K562 (cell line): ENCODE measurements around the gene C10orf95. TPM values are rescaled to one million over a fixed set of nuclear protein-coding genes. Genes with fewer than 3 reads are reported as not detected.
A peak's percentile ranks its signal among the peaks of the same experiment; 100 is the strongest.

Source experiments
- ATAC-seq: fragments of 200-7000 bp; cut with Tn5 transposase; 3 replicates; pipeline ENCODE4 v1.9.1; 2020; ENCODE audit warnings: moderate library complexity
- BruUV-seq: library from RNA; stranded (reverse); fragments of 400-500 nt; replicated peaks from 2 replicates; lab custom pipeline; 2021; lab: Mats Ljungman, UMichigan
- CTCF ChIA-PET: fragments of 300-600 bp; formaldehyde crosslinking; extraction: SDS; loops from one replicate; lab custom pipeline; 2021; ENCODE audit warnings: low intra/inter-chr PET ratio; lab: Yijun Ruan, JAX
- POLR2A ChIA-PET: fragments of 300-600, 350-650 bp; sonication (Branson Sonifier 250); formaldehyde crosslinking; extraction: SDS; loops from one replicate; lab custom pipeline; 2021; ENCODE audit warnings: antibody characterized with exemption, inconsistent platforms; lab: Yijun Ruan, JAX
- DNase-seq, 4 experiments: peaks; one replicate each; pipeline versions ENCODE4 v3.0.0 to v3.0.0-alpha.2; 2011 to 2018; ENCODE audit warnings: low spot score in 3 of 4, mixed read lengths in 3 of 4; ENCODE audit errors: extremely low read depth in 1 of 4
- FAIRE-seq: peaks from 2 replicates; lab custom pipeline; 2011; peaks lifted over from hg19 to GRCh38; lab: Jason Lieb, UNC
- H2AFZ ChIP-seq: 2 replicates; pipeline ENCODE4 v1.6.0; 2011; ENCODE audit warnings: low read depth, low read length, control low read depth, inconsistent platforms
- H3K27ac ChIP-seq: fragments of 200-600 bp; 3 replicates; pipeline ENCODE4 v1.8.0; 2011; ENCODE audit warnings: low read depth, mild to moderate bottlenecking, control low read depth, inconsistent platforms, low read length, moderate library complexity, mixed read lengths; ENCODE audit errors: extremely low read depth
- H3K27me3 ChIP-seq, 2 experiments: fragments of 300-600 bp in 1 of 2; 2 replicates in 1 of 2; 3 replicates in 1 of 2; pipeline versions ENCODE4 v1.6.0 to v1.8.0; 2011; ENCODE audit warnings: inconsistent platforms in 2 of 2, low read length in 2 of 2, mild to moderate bottlenecking in 1 of 2, mixed read lengths in 1 of 2, moderate library complexity in 1 of 2; ENCODE audit not compliant: control insufficient read depth in 2 of 2, insufficient read depth in 2 of 2
- H3K36me3 ChIP-seq: fragments of 300-600 bp; 3 replicates; pipeline ENCODE4 v1.8.0; 2011; ENCODE audit warnings: mild to moderate bottlenecking, low read length, inconsistent platforms; ENCODE audit not compliant: control insufficient read depth, insufficient read depth
- H3K4me1 ChIP-seq, 2 experiments: fragments of 200-600 bp in 1 of 2; replicated peaks in 1 of 2; 2 replicates in 1 of 2; 3 replicates in 1 of 2; pipeline versions ENCODE4 v1.5.1 to v1.8.0; 2011; ENCODE audit warnings: inconsistent platforms in 2 of 2, low read length in 2 of 2, mild to moderate bottlenecking in 1 of 2, mixed read lengths in 1 of 2, moderate library complexity in 1 of 2; ENCODE audit not compliant: control insufficient read depth in 2 of 2, insufficient read depth in 2 of 2
- H3K4me2 ChIP-seq: 2 replicates; pipeline ENCODE4 v1.6.1; 2011; ENCODE audit warnings: low read length, control low read depth, inconsistent platforms, mixed read lengths; ENCODE audit not compliant: insufficient read depth
- H3K4me3 ChIP-seq: fragments of 200-600 bp; sonication (generic), shearing (Covaris generic); 2 replicates; pipeline ENCODE4 v1.5.1; 2016; ENCODE audit warnings: control low read depth, inconsistent platforms
- H3K79me2 ChIP-seq: fragments of 200-600 bp; 3 replicates; pipeline ENCODE4 v1.8.0; 2011; ENCODE audit warnings: low read length, inconsistent platforms; ENCODE audit not compliant: control insufficient read depth, insufficient read depth
- H3K9ac ChIP-seq, 2 experiments: 2 replicates each; pipeline versions ENCODE4 v1.6.0 to v1.6.1; 2011; ENCODE audit warnings: low read depth in 2 of 2, low read length in 2 of 2, control low read depth in 1 of 2, inconsistent platforms in 1 of 2, mild to moderate bottlenecking in 1 of 2, mixed read lengths in 1 of 2; ENCODE audit not compliant: insufficient read depth in 1 of 2
- H3K9me1 ChIP-seq: one replicate; pipeline ENCODE4 v1.6.0; 2011; ENCODE audit warnings: inconsistent platforms, mild to moderate bottlenecking, low read length, moderate library complexity; ENCODE audit not compliant: control insufficient read depth, insufficient read depth
- H3K9me3 ChIP-seq: replicated peaks from 2 replicates; pipeline ENCODE4 v1.5.1; 2011; ENCODE audit warnings: low read depth, low read length, inconsistent platforms; ENCODE audit not compliant: control insufficient read depth, insufficient read depth
- H4K20me1 ChIP-seq: replicated peaks from 2 replicates; pipeline ENCODE4 v1.6.1; 2011; ENCODE audit warnings: low read length, inconsistent platforms, mixed read lengths; ENCODE audit not compliant: control insufficient read depth, insufficient read depth
- BRCA1 ChIP-seq, 2 experiments: fragments of 450-650 bp in 1 of 2; sonication (generic) in 1 of 2; formaldehyde crosslinking in 1 of 2; IDR thresholded peaks; 2 replicates each; pipeline versions ENCODE4 v1.5.0 to v1.6.1; 2017 to 2020; ENCODE audit warnings: mild to moderate bottlenecking in 1 of 2, missing genetic modification reagents in 1 of 2
- MAZ ChIP-seq, 2 experiments: fragments of 450-650 bp in 1 of 2; sonication (generic) in 1 of 2; formaldehyde crosslinking; IDR thresholded peaks in 1 of 2; conservative IDR thresholded peaks in 1 of 2; 2 replicates each; pipeline versions ENCODE4 v1.4.0 to v1.5.0; 2020; ENCODE audit warnings: mild to moderate bottlenecking in 1 of 2, missing genetic modification reagents in 1 of 2
- RBBP5 ChIP-seq: fragments of 200-600 bp; sonication (generic); IDR thresholded peaks from 2 replicates; pipeline ENCODE4 v1.6.1; 2012; ENCODE audit warnings: borderline replicate concordance, mild to moderate bottlenecking, low read length, control low read depth, inconsistent platforms; ENCODE audit not compliant: insufficient read depth, poor library complexity, severe bottlenecking
- TCF3 ChIP-seq: sonication (generic); formaldehyde crosslinking; IDR thresholded peaks from 2 replicates; pipeline ENCODE4 v1.4.0; 2020; ENCODE audit warnings: mild to moderate bottlenecking, missing genetic modification reagents
- ZFPM2 ChIP-seq: fragments of 250-450 bp; sonication (Bioruptor Pico); IDR thresholded peaks from 2 replicates; pipeline ENCODE4 v1.5.1; 2022; ENCODE audit warnings: mild to moderate bottlenecking
- ZNF124 ChIP-seq: sonication (generic); formaldehyde crosslinking; IDR thresholded peaks from 2 replicates; pipeline ENCODE4 v1.8.1; 2022; ENCODE audit warnings: missing genetic modification reagents
- ZNF408 ChIP-seq: fragments of 250-450 bp; sonication (Bioruptor Pico); IDR thresholded peaks from 2 replicates; pipeline ENCODE4 v1.4.0; 2020; ENCODE audit warnings: low read depth, mild to moderate bottlenecking, moderate library complexity
- WGBS: fragments of 100-300 bp; shearing (Covaris generic); methylation state at CpG from one replicate; pipeline ENCODE4 v1.1.6; 2016; ENCODE audit warnings: low coverage, mixed read lengths; ENCODE audit not compliant: insufficient coverage; ENCODE audit errors: missing lambda C conversion rate; 5-methylcytosine and 5-hydroxymethylcytosine counted together
- in situ Hi-C: fragments of 300-500 bp; cut with MboI; formaldehyde crosslinking; loops from 4 replicates; pipeline ENCODE4 v1.15.0; 2018; ENCODE audit warnings: inconsistent platforms, mixed read lengths
- intact Hi-C: fragments of 100-400 bp; cut with micrococcal nuclease; formaldehyde crosslinking; loops from 2 replicates; pipeline ENCODE4 v1.14.2; 2022
- polyA plus RNA-seq, 8 experiments: library from polyadenylated mRNA; depleted of rRNA in 4 of 8; stranded (reverse) in 5 of 8; unstranded in 3 of 8; fragments of >200 nt; fragmentation: Nextera tagmentation in 2 of 8; fragmentation: Illumina TruSeq in 1 of 8; extraction: Ambion mirVana in 2 of 8; extraction: Trizol in 1 of 8; gene quantifications; 2 replicates each; pipeline versions ENCODE4 v1.2.1 to v1.2.3, GENCODE V29; 2011 to 2014; ENCODE audit warnings: inconsistent platforms in 1 of 8, missing spikeins in 1 of 8
- total RNA-seq, 7 experiments: library from RNA; depleted of rRNA in 6 of 7; stranded (reverse); fragments of >200 nt in 6 of 7; fragmentation: Illumina TruSeq in 2 of 7; extraction: Trizol in 2 of 7; gene quantifications; 2 replicates each; pipeline versions ENCODE4 v1.2.1 to v1.2.3, GENCODE V29; 2011 to 2021; ENCODE audit warnings: low replicate concordance in 1 of 7
- TF ChIP-seq, protein P1 (sequence below): fragments of 450-650 bp; formaldehyde crosslinking; IDR thresholded peaks from 2 replicates; pipeline ENCODE4 v1.4.0; 2020; ENCODE audit warnings: mild to moderate bottlenecking

The C10orf95 gene
- total and polyA plus RNA-seq, 9 of the 15 experiments (the other 6 are each of a cell fraction or from before 2014, with no cell fraction given), result 0.03 to 0.41 (median 0.17) TPM; not detected in 1

DNA sequence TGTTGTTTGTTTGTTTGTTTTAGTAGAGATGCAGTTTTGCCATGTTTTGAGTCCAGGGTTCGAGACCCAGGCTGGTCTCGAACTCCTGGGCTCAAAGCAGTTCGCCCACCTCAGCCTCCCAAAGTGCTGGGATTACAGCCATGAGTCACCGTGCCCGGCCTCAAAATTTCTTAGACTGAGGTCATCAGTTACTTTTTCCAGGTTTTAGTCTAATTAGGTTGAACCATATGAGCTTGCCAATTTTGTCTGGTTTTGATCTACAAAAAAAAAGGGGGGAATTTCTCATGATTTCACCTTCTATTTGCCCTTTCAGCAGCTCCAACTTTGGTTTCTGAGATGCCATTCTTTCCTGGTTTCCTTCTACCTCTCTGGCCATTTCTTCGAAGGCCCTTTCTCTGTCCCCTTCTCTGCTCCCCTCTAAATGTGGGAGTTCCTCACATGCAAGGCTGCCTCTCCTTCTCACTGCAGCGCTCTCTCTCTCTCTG, 24.5 kb downstream of the C10orf95 start (continued):
- no peak for TF ChIP-seq RBBP5

DNA sequence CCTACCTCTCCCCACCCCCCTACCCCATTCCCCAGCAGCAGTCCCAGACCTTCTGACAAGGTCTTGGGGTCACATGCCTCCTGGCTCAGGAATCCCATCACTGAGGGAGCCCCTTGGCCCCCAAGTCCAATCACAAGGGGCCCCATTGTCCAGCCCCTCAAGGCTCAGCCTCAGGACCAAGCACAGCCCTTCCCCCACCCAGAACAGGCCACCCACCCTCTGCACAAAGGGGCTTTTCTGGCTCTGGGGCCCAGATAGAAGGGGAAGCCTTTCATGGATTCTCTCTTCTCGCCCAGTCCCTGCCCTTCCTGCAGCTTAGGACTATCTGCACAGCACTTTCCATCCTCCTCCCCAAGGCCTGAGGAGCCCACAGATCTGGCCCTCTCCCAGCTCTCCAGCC, 25.9 kb downstream of the C10orf95 start:
- CTCF ChIA-PET, result no interaction called here
- Histone ChIP-seq H2AFZ (no peak overlapping the region), H3K27me3 (no peaks in the 10 kb centered on the region), H3K27ac (no peak overlapping the region), H3K9ac (0 out of 4 replicates have a peak overlapping the region, but pooled peaks of 1 of the 2 experiments have one; percentile 58), H3K9me1 (no peaks in the 10 kb centered on the region), H4K20me1 (no peaks in the 10 kb centered on the region), H3K79me2 (peaks cover 25% of the 10 kb centered on the region), H3K4me3 (no peak overlapping the region), H3K36me3 (peaks cover 18% of the 10 kb centered on the region; the same call in 2 of the 3 replicates), H3K4me1 (peaks cover 10 to 31% of the 10 kb centered on the region in 2 experiments; a peak in 4 of 5 replicates), H3K9me3 (no peaks in the 10 kb centered on the region), H3K4me2 (no peak overlapping the region)
- DNase-seq, result no peak
- in situ Hi-C loops, result loop anchor here (25.0 kb wide), 1 partner anchor 588 kb away; the partner anchor contains the start of gene KCNIP2
- no peak for ATAC-seq
- no peak for TF ChIP-seq BRCA1 (IDR thresholded peaks at IDR 0.05)
- TF ChIP-seq BRCA1 (CRISPR knock-in tag; IDR thresholded peaks at IDR 0.05), result no peak
- no peak for TF ChIP-seq MAZ (CRISPR knock-in tag; conservative IDR thresholded peaks at IDR 0.05 in 1 of 2, IDR thresholded peaks at IDR 0.05 in 1 of 2)
- no peak for TF ChIP-seq TCF3 (CRISPR knock-in tag)
- TF ChIP-seq ZNF124 (CRISPR knock-in tag), result no peak
- TF ChIP-seq ZFPM2 (CRISPR knock-in tag), result no peak
- no peak for TF ChIP-seq ZNF408 (CRISPR knock-in tag)
- TF ChIP-seq, protein P1, sequence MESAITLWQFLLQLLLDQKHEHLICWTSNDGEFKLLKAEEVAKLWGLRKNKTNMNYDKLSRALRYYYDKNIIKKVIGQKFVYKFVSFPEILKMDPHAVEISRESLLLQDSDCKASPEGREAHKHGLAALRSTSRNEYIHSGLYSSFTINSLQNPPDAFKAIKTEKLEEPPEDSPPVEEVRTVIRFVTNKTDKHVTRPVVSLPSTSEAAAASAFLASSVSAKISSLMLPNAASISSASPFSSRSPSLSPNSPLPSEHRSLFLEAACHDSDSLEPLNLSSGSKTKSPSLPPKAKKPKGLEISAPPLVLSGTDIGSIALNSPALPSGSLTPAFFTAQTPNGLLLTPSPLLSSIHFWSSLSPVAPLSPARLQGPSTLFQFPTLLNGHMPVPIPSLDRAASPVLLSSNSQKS (CRISPR knock-in tag), result no peak
- intact Hi-C loops, result no loop called here
- no peak for FAIRE-seq
- POLR2A ChIA-PET, result interaction anchor here (0.7 to 1.5 kb wide), 3 partner anchors 9 to 15 kb away, joined by 3 to 5 read pairs (median 4); no protein-coding TSS in a partner anchor
- BruUV-seq, result no TSS peak
- whole genome bisulfite sequencing, result no CpG with 5 or more reads among the region's 1 CpG
